Fibroblast of lung (primary cell): ENCODE results near the gene PRUNE2.

Experiments used
- CTCF ChIP-seq, 2 donors: IDR thresholded peaks in 1 of 2; conservative IDR thresholded peaks in 1 of 2; 1 replicate in 1 of 2; 2 replicates in 1 of 2; pipeline ENCODE4 v1.5.1; 2011 to 2012; ENCODE audit warnings: low read length in 2 of 2, control low read depth in 1 of 2, inconsistent platforms in 1 of 2, low read depth in 1 of 2, mild to moderate bottlenecking in 1 of 2
- EZH2 ChIP-seq: IDR thresholded peaks from 2 replicates; pipeline ENCODE4 v1.5.1; 2012; ENCODE audit warnings: low read length, control low read depth, mild to moderate bottlenecking; ENCODE audit errors: missing control alignments

- TF ChIP-seq CTCF (conservative IDR thresholded peaks at IDR 0.05 in 1 of 2, IDR thresholded peaks at IDR 0.05 in 1 of 2; ENCODE audit: low read depth in 1 of 2, low read length in 2 of 2) (no peak), EZH2 (no peak)
Observed at GRCh38 chr9:76729980-76730737, 175.8 kb downstream of the PRUNE2 start.
